NCI-H2227 treated with DMSO at 0.1 percent for 48 hours (cell line): ENCODE data around the gene SKOR2.

ENCODE experiments used
- DNase-seq: peaks from one replicate; lab custom pipeline; 2025; lab: John Stamatoyannopoulos, UW

Gene SKOR2

DNA sequence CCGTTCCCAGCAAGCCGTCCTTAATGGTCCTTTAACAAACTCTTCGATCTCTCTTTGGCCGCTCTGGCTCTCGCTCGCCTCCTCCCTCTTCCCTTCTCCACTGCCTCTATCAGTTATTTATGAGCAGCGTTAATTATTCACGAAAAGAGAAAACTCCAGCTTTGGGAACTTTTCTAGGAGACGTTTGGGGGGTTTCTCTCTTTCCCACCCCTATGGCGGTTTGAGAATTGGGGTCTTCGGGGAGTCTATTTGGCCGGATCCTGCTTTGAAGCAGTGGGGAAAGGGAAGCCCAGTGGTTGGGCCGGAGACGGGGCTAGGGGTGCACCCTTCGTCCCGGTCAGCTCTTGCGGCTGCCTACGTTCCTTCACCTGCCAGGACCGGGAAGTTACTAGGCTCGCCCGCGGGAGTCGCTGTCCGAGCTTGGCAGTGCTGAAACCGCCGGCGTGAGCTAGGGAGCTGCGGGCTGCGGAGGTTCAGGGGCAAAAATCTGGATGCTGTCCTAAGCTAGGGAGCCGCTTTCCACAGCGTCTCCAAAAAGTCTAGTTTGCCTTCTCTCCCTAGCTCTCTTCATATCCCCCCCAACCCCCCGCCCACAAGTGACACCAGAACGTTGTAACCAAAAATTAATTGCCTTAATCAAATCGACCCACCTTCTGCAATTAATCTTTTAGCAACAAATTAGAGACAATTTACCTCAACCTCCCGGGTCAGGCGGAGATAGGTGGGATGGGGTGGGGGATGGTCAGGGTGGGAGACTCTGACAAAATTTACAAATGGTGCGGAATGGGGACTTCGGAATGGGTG, 8.9 kb upstream of the SKOR2 start:
- DNase-seq, result peak; percentile 26

DNA sequence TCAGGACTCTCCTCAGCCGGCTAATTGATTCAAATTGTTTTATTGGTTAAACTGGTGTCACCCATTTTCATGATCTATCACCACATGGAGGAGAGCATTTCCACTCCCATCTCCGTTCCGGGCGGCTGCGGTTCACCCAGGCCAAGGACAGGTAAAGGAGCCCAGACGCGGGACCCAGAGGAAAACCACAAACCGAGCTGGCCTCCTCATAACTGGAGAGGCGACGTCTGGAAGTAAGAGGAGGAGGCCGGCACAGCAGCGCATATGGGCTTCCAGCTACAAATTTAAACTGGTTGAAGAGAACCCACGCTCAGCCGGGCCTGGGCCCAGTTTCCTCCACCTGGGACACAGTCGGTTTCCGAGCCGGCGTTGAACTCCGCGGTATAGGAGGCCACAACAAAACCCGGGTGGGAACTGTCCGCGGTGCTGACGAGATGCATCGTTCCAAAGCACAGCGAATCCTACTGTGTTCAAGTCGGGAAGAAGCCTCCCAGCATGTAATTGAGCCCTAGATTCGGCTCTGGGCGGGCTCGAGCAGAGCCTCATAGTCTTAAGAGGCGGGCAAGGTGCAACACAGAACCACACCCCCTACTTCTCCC, 3.0 kb upstream of the SKOR2 start:
- DNase-seq, result no peak

- no peak for DNase-seq
These were observed 1.7 kb upstream of the SKOR2 start for GRCh38 chr18:47253101-47253654.

- no peak for DNase-seq
These were observed 941 bp downstream of the SKOR2 start for GRCh38 chr18:47250391-47251046.

- no peak for DNase-seq
These were observed 2.0 kb downstream of the SKOR2 start for GRCh38 chr18:47249314-47249981.

DNA sequence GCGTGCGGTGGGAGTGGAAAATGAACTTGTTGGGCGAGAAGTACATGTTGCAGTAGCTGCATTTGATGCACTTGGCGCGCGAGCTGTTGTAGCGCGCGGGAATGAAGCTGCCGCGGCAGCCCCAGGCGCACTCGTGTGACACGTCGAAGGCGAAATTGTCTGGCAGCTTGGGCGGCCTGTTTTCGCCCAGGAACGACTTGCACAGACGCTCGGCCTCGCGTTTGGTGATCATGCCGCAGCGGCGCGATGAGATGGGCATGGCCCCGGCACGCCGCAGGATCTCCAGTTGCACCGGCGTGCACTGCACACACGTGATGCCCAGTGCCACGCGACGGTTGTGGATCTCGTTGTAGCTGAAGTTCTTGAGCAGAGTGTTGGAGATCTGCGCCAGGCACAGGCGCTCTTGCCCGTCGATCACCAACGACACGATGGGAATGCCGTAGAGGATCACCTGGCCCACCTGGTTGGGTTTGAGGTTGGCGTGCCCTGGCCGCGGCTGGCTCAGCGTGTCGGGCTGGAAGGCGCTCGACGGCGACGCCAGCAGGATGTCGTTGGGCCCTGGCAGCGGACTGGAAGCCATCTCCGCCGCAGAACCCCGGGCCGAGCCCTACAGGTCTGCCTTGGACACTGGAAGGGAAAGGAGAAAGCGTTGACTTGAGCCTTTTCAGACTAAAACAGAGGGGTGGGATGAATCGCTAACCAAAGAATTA, 2.7 kb downstream of the SKOR2 start:
- DNase-seq, result no peak

DNA sequence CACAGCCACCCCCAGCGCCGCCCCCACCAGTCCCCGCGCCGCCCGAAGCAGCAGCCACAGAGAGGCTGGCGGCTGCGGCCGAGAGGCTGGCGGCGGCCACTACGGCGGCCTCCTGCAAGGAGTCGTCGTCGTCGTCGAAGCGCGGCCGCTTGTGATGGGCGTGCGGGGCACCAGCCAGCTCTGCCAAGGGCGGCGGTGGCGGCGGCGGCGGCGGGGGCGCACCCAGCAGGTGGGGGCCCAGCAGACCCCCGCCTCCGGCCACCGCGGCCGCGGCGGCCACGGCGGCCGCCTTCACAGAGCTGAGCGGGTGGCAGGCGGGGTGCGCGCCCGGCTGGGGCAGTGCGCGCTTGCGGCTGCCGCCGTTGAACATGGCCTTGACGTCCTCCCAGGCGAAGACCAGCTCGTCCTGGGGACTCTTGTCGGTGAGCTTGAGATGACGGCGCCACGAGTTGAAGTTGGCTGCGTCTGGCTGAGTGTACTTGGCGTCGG, 3.3 kb downstream of the SKOR2 start:
- DNase-seq, result no peak

GRCh38 chr18:47247416-47248114, 3.9 kb downstream of the SKOR2 start:
- DNase-seq, result no peak

DNA sequence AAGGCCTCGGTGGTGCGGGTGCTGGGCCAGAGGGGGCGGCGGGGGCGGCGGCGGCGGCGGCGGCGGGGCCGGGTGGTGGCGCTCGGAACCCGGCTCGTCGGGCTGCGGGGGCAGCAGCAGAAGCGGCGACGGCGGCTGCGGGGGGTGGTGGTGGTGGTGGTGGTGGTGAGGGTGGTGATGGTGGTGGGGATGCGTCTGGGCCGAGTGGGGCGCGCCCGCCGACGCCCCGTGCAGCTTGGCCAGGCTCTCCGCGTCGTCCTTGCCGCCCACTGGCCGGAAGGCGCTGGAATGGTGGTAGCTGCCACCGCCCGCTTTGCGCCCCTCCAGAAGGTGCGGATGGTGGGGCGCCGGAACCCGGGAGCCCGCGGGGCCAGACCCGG, 4.4 kb downstream of the SKOR2 start:
- DNase-seq, result no peak

DNA sequence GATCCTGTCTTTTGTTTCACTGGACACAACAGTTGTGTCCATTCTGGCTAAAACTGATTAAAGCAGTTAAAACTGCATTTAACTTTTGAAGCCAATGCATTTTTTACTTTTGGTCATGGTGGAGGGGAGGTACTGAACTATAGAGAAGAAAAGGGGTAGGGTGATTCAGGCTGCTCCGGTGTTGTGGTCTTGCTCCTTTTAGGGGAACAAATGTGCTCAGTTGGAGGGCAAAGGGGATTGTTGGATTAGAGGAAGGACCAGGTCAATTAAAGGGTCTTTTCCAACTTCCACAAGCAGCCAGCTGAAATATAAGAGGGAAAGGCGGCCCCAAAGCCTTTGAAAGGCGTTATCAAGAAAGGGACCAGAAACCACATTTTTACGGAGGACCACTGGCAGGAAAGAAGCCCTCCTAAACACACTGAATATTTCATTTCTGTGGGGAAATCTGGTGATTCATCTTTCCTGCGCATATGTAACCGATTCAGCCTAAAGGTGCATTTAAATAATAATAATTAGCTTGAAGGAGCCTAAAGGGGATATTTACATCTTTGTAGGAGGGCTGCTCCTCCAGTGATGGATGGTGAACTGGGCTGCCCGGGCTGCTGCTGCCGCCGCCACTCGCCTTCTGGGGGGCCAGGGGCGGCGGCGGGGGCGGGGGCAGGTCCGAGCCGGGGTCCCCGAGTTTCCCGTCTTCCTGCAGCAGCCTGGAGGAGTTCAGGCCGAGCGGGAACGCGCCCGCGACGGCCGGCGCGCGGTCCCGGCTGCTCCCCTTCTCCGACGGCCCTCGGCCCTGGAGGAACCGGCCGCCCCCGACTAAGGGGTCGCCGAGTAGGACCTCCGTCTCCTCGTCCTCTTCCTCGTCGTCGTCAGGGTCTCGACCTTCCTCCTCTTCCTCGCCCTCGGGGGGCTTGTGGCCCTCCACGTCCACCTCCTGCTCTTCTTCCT, 5.2 kb downstream of the SKOR2 start:
- no peak for DNase-seq

DNA sequence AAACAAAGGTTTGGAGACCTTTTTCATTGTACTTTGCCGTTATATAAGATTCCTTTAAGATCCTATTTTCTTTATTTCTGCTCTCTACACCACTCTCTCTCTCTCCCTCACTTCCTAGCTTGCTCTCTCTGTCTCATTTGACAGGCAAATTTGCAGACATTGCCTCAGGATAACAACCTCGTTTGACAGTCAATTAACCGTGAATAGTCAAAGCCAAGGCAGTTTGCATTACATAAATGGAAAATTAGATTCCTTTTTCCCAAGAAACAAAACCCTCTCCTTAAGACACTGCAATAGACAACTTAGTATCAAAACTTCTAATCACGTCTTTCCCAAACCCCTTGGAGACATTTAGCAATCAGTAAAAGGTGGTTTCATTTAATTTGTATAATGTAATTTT, 7.4 kb downstream of the SKOR2 start:
- no peak for DNase-seq

DNA sequence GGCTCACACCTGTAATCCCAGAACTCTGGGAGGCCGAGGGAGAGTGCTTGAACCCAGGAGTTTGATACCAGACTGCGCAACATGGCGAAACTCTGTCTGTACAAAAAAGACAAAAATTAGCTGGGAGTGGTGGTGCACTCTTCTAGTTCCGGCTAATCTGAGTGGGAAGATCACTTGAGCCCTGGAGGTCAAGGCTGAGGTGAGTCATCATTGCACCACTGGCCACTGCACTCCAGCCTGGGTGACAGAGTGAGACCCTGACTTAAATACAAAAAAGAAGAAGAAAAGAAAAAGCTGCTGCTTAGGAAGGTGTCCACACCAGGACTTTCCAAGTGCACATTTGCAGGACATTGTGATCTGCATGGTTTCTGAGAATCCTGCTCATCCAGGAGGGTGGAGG, 16.4 kb downstream of the SKOR2 start:
- no peak for DNase-seq

DNA sequence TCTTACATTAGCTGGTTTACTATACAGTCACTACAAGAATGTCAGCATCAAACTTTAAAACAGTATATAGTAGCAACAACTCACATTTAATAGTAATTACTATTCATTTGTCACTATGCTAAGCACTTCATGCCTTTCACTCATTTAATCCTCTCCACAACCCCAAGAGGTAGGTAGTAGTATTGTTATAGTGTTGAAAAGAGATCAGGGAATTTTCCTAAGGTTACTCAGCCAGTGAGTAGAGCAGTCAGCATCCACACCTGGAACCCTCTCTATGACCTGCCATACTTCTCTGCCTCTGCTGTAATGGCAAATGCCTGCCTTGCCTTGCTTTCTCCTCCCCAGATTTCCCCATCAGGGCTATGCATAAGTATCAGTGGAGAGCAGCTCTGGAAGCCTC, 24.8 kb downstream of the SKOR2 start:
- no peak for DNase-seq

- peak; percentile 64 for DNase-seq
These were observed 35.8 kb downstream of the SKOR2 start for GRCh38 chr18:47215554-47216138.

DNA sequence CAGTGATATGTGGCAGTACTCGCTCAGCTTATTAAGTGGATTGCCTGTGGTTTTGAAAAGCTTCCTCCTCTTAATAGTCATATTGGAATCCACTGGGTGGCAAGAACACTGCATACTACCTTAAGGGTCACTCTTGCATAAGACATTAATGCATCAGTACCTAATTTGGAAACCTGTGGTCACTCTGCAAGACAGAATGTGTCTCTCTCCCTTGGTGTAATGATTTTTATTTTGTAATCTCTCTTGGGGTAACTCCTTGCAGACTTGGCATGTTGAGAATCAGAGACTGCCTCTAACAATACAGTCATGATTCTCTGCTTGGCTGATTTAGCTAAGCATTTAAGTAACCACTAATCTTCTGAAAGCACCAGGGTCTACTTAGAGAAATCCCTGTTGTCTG, 42.3 kb downstream of the SKOR2 start:
- DNase-seq, result no peak

DNA sequence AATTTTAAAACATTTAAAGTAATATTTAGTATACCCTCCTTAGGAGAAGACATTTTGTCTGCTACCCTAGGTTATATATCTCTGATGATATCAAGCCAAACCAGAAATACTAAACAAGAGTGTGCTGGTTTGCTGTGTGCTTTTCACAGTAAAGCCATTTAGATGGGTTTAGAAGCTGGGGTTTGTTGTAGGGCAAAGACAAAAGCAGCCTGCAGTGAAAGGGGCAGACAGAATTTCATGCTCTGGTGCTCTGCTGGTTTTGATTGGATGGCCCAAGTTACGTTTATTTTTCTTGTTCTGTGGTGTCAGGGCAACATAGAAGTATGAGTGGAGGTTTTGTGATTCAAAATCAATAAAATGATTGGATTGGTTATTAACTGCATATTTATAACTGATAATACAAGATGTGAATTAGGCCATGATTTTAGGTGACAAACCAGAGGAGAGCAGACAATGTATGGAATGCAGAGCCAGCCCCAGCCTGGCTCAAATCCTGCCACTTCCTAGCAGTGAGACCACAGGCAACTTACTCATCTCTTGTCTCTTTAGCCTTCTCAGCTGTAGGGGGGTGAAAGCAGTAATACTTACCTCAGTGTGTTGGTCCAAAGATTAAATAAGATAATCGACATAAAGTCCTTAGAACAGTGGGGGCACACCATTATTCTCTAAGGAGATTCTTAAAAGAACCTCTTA, 44.4 kb downstream of the SKOR2 start:
- peak; percentile 25 for DNase-seq

- DNase-seq, result no peak
These were observed 46.4 kb downstream of the SKOR2 start for GRCh38 chr18:47204908-47205522.
